Nephron progenitor cell (in vitro differentiated cells): ENCODE data around the gene HOXA9.

Experiments used
- DNase-seq: peaks from one replicate; pipeline ENCODE4 v3.0.0; 2021
- H3K27ac Mint-ChIP-seq: 2 replicates; pipeline ENCODE4 v1.8.0; 2021; ENCODE audit warnings: mild to moderate bottlenecking, moderate library complexity, mixed read lengths
- H3K27me3 Mint-ChIP-seq: 2 replicates; pipeline ENCODE4 v1.8.0; 2021; ENCODE audit warnings: mild to moderate bottlenecking, low read depth, mixed read lengths; ENCODE audit not compliant: poor library complexity
- H3K36me3 Mint-ChIP-seq: 2 replicates; pipeline ENCODE4 v1.8.0; 2021; ENCODE audit warnings: low read depth, mixed read lengths
- H3K4me1 Mint-ChIP-seq: 2 replicates; pipeline ENCODE4 v1.8.0; 2021; ENCODE audit warnings: mixed read lengths
- H3K4me3 Mint-ChIP-seq: 2 replicates; pipeline ENCODE4 v1.8.0; 2021; ENCODE audit warnings: mild to moderate bottlenecking, moderate library complexity, mixed read lengths
- H3K9me3 Mint-ChIP-seq: 2 replicates; pipeline ENCODE4 v1.8.0; 2021; ENCODE audit warnings: mild to moderate bottlenecking, moderate library complexity, mixed read lengths
- TF ChIP-seq, protein P1 (sequence below): fragments of 200-600 bp; sonication (generic); IDR thresholded peaks from 2 replicates; pipeline ENCODE4 v1.5.0; 2021; ENCODE audit warnings: antibody characterized with exemption

Gene HOXA9

DNA sequence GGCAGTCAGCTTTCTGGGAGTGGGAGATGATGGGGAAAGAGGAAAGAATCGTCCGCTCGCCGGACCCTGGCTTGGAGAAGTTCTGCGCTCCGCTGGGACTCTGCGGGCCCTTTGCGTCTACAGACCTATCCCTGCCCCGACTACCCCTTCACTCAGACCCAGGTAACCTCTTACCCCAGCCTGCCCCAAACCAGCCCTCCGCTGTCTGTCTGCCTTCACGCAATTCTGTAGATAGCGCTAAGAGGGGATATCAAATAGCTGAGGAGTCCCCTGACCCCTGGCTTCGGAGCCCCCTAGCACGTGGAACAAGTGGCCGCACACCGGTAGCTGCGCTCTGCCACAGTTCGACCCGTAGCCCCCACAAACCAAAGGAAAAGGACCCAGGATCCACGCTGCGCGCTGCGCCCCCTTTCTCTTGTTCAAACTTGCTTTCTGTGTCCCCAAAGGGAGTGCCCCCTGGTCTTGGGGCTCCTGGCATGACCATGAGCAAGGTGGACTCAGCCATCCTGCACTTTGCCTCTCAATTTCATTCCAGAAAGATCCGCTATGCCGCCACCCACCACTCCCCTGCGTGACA lies 41.8 kb downstream of the HOXA9 start:
- Mint-ChIP-seq H3K4me3 (peak overlapping the region; percentile 98), H3K27ac (peak overlapping the region; percentile 100), H3K4me1 (peaks cover 100% of the 10 kb centered on the region), H3K36me3 (peaks cover 58% of the 10 kb centered on the region), H3K27me3 (no peaks in the 10 kb centered on the region), H3K9me3 (no peaks in the 10 kb centered on the region)
- TF ChIP-seq, protein P1, sequence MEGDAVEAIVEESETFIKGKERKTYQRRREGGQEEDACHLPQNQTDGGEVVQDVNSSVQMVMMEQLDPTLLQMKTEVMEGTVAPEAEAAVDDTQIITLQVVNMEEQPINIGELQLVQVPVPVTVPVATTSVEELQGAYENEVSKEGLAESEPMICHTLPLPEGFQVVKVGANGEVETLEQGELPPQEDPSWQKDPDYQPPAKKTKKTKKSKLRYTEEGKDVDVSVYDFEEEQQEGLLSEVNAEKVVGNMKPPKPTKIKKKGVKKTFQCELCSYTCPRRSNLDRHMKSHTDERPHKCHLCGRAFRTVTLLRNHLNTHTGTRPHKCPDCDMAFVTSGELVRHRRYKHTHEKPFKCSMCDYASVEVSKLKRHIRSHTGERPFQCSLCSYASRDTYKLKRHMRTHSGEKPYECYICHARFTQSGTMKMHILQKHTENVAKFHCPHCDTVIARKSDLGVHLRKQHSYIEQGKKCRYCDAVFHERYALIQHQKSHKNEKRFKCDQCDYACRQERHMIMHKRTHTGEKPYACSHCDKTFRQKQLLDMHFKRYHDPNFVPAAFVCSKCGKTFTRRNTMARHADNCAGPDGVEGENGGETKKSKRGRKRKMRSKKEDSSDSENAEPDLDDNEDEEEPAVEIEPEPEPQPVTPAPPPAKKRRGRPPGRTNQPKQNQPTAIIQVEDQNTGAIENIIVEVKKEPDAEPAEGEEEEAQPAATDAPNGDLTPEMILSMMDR = no peak
- DNase-seq = peak; percentile 35

DNA sequence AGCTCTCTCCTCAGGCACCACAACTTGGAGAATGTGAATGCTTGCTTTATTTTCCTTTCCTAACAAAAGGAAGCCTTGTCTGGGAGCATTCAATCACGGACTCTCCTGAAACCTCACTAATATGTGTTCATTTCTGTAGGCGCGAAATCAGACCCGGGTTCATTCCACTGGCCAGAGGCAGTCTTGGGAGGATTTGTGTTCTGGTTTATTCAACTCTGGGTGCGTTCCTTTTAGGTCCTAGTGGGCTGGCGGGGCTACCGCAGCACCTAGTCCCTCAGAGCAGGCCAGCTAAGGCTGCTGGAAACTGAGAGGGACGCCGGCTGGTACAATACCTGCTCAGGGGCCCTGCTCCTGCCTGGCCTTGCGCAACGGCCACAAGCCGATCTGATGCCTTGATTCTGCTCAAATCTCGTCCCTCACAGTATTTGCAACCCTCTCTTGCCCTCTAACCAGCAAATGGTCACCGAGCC lies 42.3 kb downstream of the HOXA9 start:
- peak overlapping the region; percentile 98 for H3K4me3 Mint-ChIP-seq
- no peaks in the 10 kb centered on the region for H3K9me3 Mint-ChIP-seq
- H3K4me1 Mint-ChIP-seq = peaks cover 100% of the 10 kb centered on the region
- H3K27me3 Mint-ChIP-seq = no peaks in the 10 kb centered on the region
- TF ChIP-seq, protein P1 = no peak
- H3K36me3 Mint-ChIP-seq = peaks cover 58% of the 10 kb centered on the region
- DNase-seq = no peak
- peak overlapping the region; percentile 100 for H3K27ac Mint-ChIP-seq

DNA sequence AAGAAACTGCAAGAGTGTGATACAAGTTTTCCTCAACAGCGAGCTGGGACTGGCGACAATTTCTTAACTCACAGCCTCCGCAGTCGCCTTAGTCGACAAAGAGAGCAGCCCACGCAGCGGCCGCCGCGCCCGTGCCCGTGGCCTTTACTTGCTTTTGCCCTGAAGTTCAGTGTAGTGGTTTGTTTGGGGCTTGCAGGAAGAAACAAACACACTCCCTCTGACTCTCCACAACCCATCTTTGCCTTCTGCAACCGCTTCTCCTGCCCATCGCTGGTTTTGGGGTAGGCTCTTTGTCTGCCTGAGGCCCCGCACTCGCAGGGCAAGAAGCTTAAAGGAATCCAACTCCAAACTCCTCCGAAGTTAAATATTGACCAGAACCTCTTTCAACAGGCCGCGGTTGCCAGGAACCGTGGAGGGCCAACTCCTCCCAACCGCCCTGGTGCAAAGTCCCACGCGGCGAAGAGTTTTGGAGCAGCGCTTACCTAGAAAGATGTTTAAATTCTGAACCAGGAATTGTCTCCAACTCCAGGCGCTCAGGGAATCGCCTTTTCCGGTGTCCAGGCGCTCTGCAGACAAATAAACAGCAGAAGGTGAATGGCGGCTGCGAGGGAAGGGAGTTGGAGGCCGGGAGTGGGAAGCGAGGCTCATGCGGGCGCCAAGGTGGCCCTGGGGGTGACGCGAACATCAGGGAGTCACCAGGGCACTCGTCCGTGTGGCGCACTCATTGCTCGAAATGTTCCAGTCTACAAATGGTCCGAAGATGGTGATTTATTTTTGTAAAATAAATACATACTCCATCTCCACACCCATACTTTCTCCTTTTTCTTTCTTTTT lies 43.0 kb downstream of the HOXA9 start:
- Mint-ChIP-seq H3K4me3 (peak overlapping the region; percentile 98), H3K27me3 (no peaks in the 10 kb centered on the region), H3K4me1 (peaks cover 95% of the 10 kb centered on the region), H3K9me3 (no peaks in the 10 kb centered on the region), H3K36me3 (peaks cover 58% of the 10 kb centered on the region), H3K27ac (peak overlapping the region; percentile 100)
- TF ChIP-seq, protein P1 = no peak
- peak; percentile 48 for DNase-seq

DNA sequence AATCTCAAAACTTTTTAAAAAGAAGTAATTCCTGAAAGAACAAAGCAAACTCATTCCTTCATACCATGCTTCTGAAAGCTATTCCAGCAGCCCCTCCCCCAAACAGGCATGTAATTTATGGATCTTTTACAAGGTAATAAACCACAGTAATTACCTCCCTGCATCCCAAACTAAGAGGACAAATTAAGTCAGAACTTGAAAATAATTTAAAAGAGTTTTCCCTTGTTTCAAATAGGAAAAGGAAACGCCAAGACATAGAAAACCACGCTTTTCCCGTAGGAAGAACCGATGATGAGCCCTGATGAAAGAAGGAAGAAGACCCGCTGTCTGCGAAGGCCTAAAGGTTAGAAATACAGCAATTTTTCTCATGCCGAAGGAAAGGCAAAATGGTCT lies 43.7 kb downstream of the HOXA9 start:
- Mint-ChIP-seq H3K4me3 (peak overlapping the region; percentile 98), H3K9me3 (no peaks in the 10 kb centered on the region), H3K4me1 (peaks cover 89% of the 10 kb centered on the region), H3K27me3 (no peaks in the 10 kb centered on the region), H3K27ac (peak overlapping the region; percentile 100), H3K36me3 (peaks cover 58% of the 10 kb centered on the region)
- DNase-seq = peak; percentile 33
- TF ChIP-seq, protein P1 = no peak

DNA sequence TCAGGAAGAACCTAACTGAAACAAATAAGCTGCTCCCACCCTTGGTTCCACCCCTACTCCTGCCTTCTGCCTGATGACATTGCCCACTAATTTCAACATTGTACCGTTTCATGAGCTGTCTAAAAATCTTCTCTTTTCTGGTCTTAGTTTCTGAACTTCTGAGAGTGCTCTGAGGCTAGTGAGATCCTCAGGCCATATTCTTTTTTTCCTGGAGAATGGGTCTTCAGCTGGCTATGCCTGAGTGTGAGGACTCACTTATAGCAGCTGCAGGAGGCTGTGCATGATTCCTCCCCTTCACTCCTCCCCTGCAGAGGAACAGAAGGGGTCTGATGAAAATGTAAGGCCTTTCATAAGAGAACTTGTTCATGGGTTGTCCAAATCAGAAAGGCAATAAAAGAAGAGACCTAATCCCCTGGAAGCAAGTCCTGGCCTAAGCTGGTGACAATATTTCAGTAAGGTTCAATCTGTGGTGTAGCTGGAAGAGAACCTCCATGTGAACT lies 45.9 kb downstream of the HOXA9 start:
- peak overlapping the region; percentile 98 for H3K4me3 Mint-ChIP-seq
- peaks cover 72% of the 10 kb centered on the region for H3K36me3 Mint-ChIP-seq
- peaks cover 69% of the 10 kb centered on the region for H3K4me1 Mint-ChIP-seq
- no peaks in the 10 kb centered on the region for H3K9me3 Mint-ChIP-seq
- DNase-seq = no peak
- TF ChIP-seq, protein P1 = no peak
- H3K27me3 Mint-ChIP-seq = peaks cover under 1% of the 10 kb centered on the region
- peak overlapping the region; percentile 100 for H3K27ac Mint-ChIP-seq
